Ishikawa (cell line): Measurements from ENCODE around the gene SCFD1.
A peak's percentile ranks its signal among the peaks of the same experiment; 100 is the strongest.

Source experiments
- CEBPB ChIP-seq: IDR thresholded peaks from 2 replicates; pipeline ENCODE4 v1.6.1; 2012
- CREB1 ChIP-seq: IDR thresholded peaks from 2 replicates; pipeline ENCODE4 v1.6.1; 2012; ENCODE audit warnings: low read depth
- FOXM1 ChIP-seq: IDR thresholded peaks from 2 replicates; pipeline ENCODE4 v1.6.1; 2012; ENCODE audit warnings: low read depth, borderline replicate concordance
- NFIC ChIP-seq: IDR thresholded peaks from 2 replicates; pipeline ENCODE4 v1.6.1; 2012
- RAD21 ChIP-seq: IDR thresholded peaks from 2 replicates; pipeline ENCODE4 v1.6.1; 2012; ENCODE audit warnings: low read depth
- TAF1 ChIP-seq: IDR thresholded peaks from 2 replicates; pipeline ENCODE4 v1.6.1; 2012; ENCODE audit warnings: low read depth, mild to moderate bottlenecking
- TCF12 ChIP-seq: IDR thresholded peaks from 2 replicates; pipeline ENCODE4 v1.6.1; 2012; ENCODE audit warnings: low read depth
- TEAD4 ChIP-seq: IDR thresholded peaks from 2 replicates; pipeline ENCODE4 v1.6.1; 2012
- ZBTB7A ChIP-seq: IDR thresholded peaks from 2 replicates; pipeline ENCODE4 v1.6.1; 2012; ENCODE audit warnings: low read depth
- TF ChIP-seq, protein P1 (sequence below): IDR thresholded peaks from 2 replicates; pipeline ENCODE4 v1.6.1; 2012; ENCODE audit warnings: low read depth, mild to moderate bottlenecking
- TF ChIP-seq, protein P2 (sequence below): IDR thresholded peaks from 2 replicates; pipeline ENCODE4 v1.6.1; 2012

DNA sequence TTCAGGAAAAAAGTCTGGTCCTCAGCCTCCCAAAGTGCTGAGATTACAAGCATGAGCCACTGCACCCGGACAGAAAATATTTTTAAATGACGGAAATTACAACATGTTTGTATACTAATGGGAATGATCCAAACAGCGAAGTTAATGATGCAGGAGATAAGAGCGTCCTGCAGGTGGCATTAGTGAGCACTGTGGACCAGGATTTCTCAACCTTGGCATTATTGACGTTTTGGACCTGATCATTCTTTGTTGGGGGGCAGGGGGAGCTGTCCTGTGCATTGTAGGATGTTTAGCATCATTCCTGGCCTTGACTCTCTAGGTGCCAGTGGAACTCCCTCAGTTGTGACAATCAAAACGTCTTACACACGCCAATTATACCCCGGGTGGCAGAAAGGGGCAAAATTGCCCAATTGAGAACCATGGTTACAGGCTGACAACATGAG lies 34.1 kb downstream of the SCFD1 start:
- TF ChIP-seq, protein P1, sequence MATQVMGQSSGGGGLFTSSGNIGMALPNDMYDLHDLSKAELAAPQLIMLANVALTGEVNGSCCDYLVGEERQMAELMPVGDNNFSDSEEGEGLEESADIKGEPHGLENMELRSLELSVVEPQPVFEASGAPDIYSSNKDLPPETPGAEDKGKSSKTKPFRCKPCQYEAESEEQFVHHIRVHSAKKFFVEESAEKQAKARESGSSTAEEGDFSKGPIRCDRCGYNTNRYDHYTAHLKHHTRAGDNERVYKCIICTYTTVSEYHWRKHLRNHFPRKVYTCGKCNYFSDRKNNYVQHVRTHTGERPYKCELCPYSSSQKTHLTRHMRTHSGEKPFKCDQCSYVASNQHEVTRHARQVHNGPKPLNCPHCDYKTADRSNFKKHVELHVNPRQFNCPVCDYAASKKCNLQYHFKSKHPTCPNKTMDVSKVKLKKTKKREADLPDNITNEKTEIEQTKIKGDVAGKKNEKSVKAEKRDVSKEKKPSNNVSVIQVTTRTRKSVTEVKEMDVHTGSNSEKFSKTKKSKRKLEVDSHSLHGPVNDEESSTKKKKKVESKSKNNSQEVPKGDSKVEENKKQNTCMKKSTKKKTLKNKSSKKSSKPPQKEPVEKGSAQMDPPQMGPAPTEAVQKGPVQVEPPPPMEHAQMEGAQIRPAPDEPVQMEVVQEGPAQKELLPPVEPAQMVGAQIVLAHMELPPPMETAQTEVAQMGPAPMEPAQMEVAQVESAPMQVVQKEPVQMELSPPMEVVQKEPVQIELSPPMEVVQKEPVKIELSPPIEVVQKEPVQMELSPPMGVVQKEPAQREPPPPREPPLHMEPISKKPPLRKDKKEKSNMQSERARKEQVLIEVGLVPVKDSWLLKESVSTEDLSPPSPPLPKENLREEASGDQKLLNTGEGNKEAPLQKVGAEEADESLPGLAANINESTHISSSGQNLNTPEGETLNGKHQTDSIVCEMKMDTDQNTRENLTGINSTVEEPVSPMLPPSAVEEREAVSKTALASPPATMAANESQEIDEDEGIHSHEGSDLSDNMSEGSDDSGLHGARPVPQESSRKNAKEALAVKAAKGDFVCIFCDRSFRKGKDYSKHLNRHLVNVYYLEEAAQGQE, result no peak
- TF ChIP-seq FOXM1, result no peak
- TF ChIP-seq, protein P2, sequence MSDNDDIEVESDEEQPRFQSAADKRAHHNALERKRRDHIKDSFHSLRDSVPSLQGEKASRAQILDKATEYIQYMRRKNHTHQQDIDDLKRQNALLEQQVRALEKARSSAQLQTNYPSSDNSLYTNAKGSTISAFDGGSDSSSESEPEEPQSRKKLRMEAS, result no peak
- no peak for TF ChIP-seq NFIC
- TF ChIP-seq CREB1, result no peak
- TF ChIP-seq ZBTB7A, result no peak
- no peak for TF ChIP-seq TAF1
- no peak for TF ChIP-seq TCF12
- peak; percentile 50; the same call in 1 of the 2 replicates for TF ChIP-seq CEBPB
- TF ChIP-seq TEAD4, result no peak
- TF ChIP-seq RAD21, result peak; percentile 28; the same call in 1 of the 2 replicates
